Measurements from ENCODE around the gene PDCD1.
"Not testable (repeated sequence)": the region's sequence is repeated elsewhere in the genome, so short reads cannot be mapped to it uniquely, and the experiment has no call there.

DNA sequence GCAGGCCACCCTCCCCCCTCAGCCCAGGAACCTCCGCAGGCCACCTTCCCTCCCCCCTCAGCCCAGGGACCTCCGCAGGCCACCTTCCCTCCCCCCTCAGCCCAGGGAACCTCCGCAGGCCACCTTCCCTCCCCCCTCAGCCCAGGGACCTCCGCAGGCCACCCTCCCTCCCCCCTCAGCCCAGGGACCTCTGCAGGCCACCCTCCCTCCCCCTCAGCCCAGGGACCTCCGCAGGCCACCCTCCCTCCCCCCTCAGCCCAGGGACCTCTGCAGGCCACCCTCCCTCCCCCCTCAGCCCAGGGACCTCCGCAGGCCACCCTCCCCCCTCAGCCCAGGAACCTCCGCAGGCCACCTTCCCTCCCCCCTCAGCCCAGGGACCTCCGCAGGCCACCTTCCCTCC lies 52.5 kb downstream of the PDCD1 start:
- TF ChIP-seq, protein P1, sequence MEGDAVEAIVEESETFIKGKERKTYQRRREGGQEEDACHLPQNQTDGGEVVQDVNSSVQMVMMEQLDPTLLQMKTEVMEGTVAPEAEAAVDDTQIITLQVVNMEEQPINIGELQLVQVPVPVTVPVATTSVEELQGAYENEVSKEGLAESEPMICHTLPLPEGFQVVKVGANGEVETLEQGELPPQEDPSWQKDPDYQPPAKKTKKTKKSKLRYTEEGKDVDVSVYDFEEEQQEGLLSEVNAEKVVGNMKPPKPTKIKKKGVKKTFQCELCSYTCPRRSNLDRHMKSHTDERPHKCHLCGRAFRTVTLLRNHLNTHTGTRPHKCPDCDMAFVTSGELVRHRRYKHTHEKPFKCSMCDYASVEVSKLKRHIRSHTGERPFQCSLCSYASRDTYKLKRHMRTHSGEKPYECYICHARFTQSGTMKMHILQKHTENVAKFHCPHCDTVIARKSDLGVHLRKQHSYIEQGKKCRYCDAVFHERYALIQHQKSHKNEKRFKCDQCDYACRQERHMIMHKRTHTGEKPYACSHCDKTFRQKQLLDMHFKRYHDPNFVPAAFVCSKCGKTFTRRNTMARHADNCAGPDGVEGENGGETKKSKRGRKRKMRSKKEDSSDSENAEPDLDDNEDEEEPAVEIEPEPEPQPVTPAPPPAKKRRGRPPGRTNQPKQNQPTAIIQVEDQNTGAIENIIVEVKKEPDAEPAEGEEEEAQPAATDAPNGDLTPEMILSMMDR (optimal IDR thresholded peaks at IDR 0.05 in 1 of 3, IDR thresholded peaks at IDR 0.05 in 1 of 3, conservative IDR thresholded peaks at IDR 0.05 in 1 of 3; ENCODE audit: extremely low read depth in 1 of 3, insufficient read depth in 2 of 3, low read length in 3 of 3), result not testable (repeated sequence)
- TF ChIP-seq EZH2 (IDR thresholded peaks at IDR 0.05; ENCODE audit: low read length), result not testable (repeated sequence)

Measured in keratinocyte (primary cell).